ENCODE measurements around the gene FHAD1. TPM values are rescaled to one million over a fixed set of nuclear protein-coding genes. Genes with fewer than 3 reads are reported as not detected.

FHAD1 gene
- total RNA-seq, 1 experiment from 2014 or later = 2.0 TPM

DNA sequence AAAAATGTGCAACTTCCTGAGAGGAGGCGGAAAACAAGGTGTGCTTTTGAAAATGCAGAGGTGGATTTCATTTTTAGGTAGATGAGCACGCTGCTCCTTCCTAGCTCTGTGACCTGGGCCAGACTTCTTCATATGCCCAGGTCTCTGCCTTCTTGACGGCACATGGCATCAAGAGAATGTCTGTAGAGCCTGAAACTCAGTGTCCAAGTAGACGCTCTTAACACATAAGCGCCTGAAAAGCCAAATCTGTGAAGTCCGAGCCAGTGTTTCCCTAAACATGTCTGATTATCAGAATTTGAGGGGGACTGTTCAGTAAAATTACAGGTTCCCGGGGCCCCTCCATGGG lies 25.7 kb downstream of the FHAD1 start:
- Histone ChIP-seq H3K36me3 (ENCODE audit: insufficient read depth, low read length, poor library complexity, severe bottlenecking) (no peaks in the 10 kb centered on the region), H3K27me3 (replicated peaks; ENCODE audit: insufficient read depth, low read depth, low read length, poor library complexity) (no peaks in the 10 kb centered on the region), H3K27ac (ENCODE audit: low read depth, low read length, poor library complexity, severe bottlenecking) (no peak overlapping the region), H3K4me3 (ENCODE audit: low read depth, low read length, poor library complexity, severe bottlenecking) (no peak overlapping the region), H3K4me1 (ENCODE audit: insufficient read depth, low read length, poor library complexity, severe bottlenecking) (peaks cover 6% of the 10 kb centered on the region), H3K9me3 (ENCODE audit: low read depth, low read length, poor library complexity, severe bottlenecking) (no peaks in the 10 kb centered on the region)
- intact Hi-C loops (cut with micrococcal nuclease; ENCODE audit: unreplicated experiment) = loop anchor here (1.0 kb wide), 2 partner anchors 120 to 144 kb away; no protein-coding TSS in a partner anchor
- CTCF ChIA-PET = interaction anchor here (2.4 kb wide), 1 partner anchor 144 kb away, joined by 15 read pairs; no protein-coding TSS in a partner anchor
- TF ChIP-seq, protein P1, sequence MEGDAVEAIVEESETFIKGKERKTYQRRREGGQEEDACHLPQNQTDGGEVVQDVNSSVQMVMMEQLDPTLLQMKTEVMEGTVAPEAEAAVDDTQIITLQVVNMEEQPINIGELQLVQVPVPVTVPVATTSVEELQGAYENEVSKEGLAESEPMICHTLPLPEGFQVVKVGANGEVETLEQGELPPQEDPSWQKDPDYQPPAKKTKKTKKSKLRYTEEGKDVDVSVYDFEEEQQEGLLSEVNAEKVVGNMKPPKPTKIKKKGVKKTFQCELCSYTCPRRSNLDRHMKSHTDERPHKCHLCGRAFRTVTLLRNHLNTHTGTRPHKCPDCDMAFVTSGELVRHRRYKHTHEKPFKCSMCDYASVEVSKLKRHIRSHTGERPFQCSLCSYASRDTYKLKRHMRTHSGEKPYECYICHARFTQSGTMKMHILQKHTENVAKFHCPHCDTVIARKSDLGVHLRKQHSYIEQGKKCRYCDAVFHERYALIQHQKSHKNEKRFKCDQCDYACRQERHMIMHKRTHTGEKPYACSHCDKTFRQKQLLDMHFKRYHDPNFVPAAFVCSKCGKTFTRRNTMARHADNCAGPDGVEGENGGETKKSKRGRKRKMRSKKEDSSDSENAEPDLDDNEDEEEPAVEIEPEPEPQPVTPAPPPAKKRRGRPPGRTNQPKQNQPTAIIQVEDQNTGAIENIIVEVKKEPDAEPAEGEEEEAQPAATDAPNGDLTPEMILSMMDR (conservative IDR thresholded peaks at IDR 0.05; ENCODE audit: low read depth, low read length) = no peak
- TF ChIP-seq EZH2 (IDR thresholded peaks at IDR 0.05; ENCODE audit: borderline replicate concordance, low read depth, low read length, poor library complexity, severe bottlenecking) = no peak
- POLR2A ChIA-PET (ENCODE audit: low non-redundant PET) = no interaction called here
- no peak for DNase-seq (ENCODE audit: low spot score)
- no TSS peak for BruUV-seq (replicated peaks)

DNA sequence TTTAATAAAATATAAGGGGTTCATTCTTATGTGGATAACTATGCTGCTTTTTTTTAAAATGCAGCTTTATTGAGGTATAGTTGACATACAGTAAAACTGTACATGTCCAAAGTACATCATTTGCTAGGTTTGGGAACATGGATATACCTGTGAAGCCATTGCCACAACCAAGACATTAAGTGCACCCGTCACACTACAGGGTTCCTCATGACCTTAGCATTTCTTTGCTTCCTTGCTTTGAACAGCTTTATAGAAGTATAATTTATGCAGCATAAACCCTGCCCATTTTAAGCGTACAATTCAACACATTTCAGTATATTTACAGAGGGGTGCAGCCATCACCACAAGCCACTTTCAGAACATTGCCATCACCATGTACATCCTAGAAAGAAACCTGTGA lies 26.3 kb downstream of the FHAD1 start:
- BruUV-seq (replicated peaks) = no TSS peak
- no peak for DNase-seq (ENCODE audit: low spot score)
- Histone ChIP-seq H3K9me3 (ENCODE audit: low read depth, low read length, poor library complexity, severe bottlenecking) (no peaks in the 10 kb centered on the region), H3K27me3 (replicated peaks; ENCODE audit: insufficient read depth, low read depth, low read length, poor library complexity) (no peaks in the 10 kb centered on the region), H3K36me3 (ENCODE audit: insufficient read depth, low read length, poor library complexity, severe bottlenecking) (no peaks in the 10 kb centered on the region), H3K27ac (ENCODE audit: low read depth, low read length, poor library complexity, severe bottlenecking) (no peak overlapping the region), H3K4me3 (ENCODE audit: low read depth, low read length, poor library complexity, severe bottlenecking) (no peak overlapping the region), H3K4me1 (ENCODE audit: insufficient read depth, low read length, poor library complexity, severe bottlenecking) (peaks cover 6% of the 10 kb centered on the region)
- intact Hi-C loops (cut with micrococcal nuclease; ENCODE audit: unreplicated experiment) = no loop called here
- CTCF ChIA-PET = interaction anchor here (2.4 kb wide), 1 partner anchor 145 kb away, joined by 15 read pairs; no protein-coding TSS in a partner anchor
- TF ChIP-seq, protein P1 (conservative IDR thresholded peaks at IDR 0.05; ENCODE audit: low read depth, low read length) = no peak
- TF ChIP-seq EZH2 (IDR thresholded peaks at IDR 0.05; ENCODE audit: borderline replicate concordance, low read depth, low read length, poor library complexity, severe bottlenecking) = no peak
- POLR2A ChIA-PET (ENCODE audit: low non-redundant PET) = no interaction called here

DNA sequence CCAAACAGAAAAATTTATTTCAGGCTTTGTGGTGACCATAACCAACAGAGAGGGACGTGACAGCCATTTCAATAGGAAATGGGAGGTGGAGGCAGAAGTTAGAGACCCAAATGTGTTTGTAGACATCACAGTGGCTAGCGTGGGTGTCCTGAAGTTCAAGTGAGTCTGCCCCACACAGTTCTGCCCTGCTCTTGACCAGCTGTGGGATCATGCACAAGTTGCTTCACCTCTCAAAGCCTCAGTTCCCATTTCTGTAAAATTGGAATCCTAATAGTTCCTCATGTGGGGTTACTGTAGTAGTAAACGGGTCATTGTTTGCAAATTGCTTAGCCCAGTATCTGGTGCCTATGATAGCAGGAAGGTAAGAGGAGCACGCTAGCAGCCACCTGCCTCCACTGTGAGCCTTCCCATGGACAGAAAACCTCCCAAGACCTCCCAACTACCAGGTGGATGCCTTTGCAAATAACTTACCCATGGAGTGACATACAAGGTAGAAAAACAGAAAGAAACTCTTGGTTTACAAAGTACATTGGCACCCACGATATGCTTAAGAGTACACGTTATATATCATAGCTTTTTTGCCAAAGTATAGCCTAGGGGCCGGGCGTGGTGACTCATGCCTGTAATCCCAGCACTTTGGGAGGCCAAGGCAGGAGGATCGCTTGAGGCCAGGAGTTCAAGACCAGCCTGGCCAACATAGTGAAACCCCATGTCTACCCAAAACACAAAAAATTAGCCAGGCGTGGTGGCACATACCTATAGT lies 29.1 kb downstream of the FHAD1 start:
- H3K36me3 ChIP-seq (ENCODE audit: insufficient read depth, low read length, poor library complexity, severe bottlenecking) = no peaks in the 10 kb centered on the region
- peaks cover 6% of the 10 kb centered on the region for H3K4me1 ChIP-seq (ENCODE audit: insufficient read depth, low read length, poor library complexity, severe bottlenecking)
- no peak overlapping the region for H3K4me3 ChIP-seq (ENCODE audit: low read depth, low read length, poor library complexity, severe bottlenecking)
- ChIA-PET CTCF (no interaction called here), POLR2A (ENCODE audit: low non-redundant PET) (no interaction called here)
- intact Hi-C loops (cut with micrococcal nuclease; ENCODE audit: unreplicated experiment) = no loop called here
- H3K27ac ChIP-seq (ENCODE audit: low read depth, low read length, poor library complexity, severe bottlenecking) = no peak overlapping the region
- no peaks in the 10 kb centered on the region for H3K27me3 ChIP-seq (replicated peaks; ENCODE audit: insufficient read depth, low read depth, low read length, poor library complexity)
- TF ChIP-seq EZH2 (IDR thresholded peaks at IDR 0.05; ENCODE audit: borderline replicate concordance, low read depth, low read length, poor library complexity, severe bottlenecking) = no peak
- TF ChIP-seq, protein P1 (conservative IDR thresholded peaks at IDR 0.05; ENCODE audit: low read depth, low read length) = no peak
- no TSS peak for BruUV-seq (replicated peaks)
- no peak for DNase-seq (ENCODE audit: low spot score)
- no peaks in the 10 kb centered on the region for H3K9me3 ChIP-seq (ENCODE audit: low read depth, low read length, poor library complexity, severe bottlenecking)
